GM21526 (cell line): ENCODE measurements around the gene SLC23A3.

Source experiments
- ATAC-seq: cut with Tn5 transposase; IDR thresholded peaks from one replicate; pipeline ENCODE4 v1.9.1; 2021; ENCODE audit warnings: moderate library complexity; ENCODE audit not compliant: unreplicated experiment, low FRiP score

The SLC23A3 gene

GRCh38 chr2:219176818-219177551 lies 7.2 kb upstream of the SLC23A3 start, which contains the start of gene CNPPD1:
Gene CNPPD1 (minus strand): TSS chr2:219176925. CDS start chr2:219176828, 97 bp downstream.
- peak; percentile 58 for ATAC-seq

- peak; percentile 17 for ATAC-seq
Observed at GRCh38 chr2:219175928-219176817, 6.3 kb upstream of the SLC23A3 start.

- ATAC-seq: no peak
Observed at GRCh38 chr2:219175486-219175885, 5.7 kb upstream of the SLC23A3 start.

GRCh38 chr2:219174801-219175200 lies 5.0 kb upstream of the SLC23A3 start:
- no peak for ATAC-seq

GRCh38 chr2:219174146-219174545 lies 4.3 kb upstream of the SLC23A3 start:
- no peak for ATAC-seq

GRCh38 chr2:219173176-219173575 lies 3.3 kb upstream of the SLC23A3 start:
- ATAC-seq: no peak

- no peak for ATAC-seq
Observed at GRCh38 chr2:219172231-219173154, 2.7 kb upstream of the SLC23A3 start.

GRCh38 chr2:219171231-219171651 lies 1.4 kb upstream of the SLC23A3 start:
- ATAC-seq: no peak

- ATAC-seq: no peak
Observed at GRCh38 chr2:219168932-219169331, 897 bp downstream of the SLC23A3 start.

GRCh38 chr2:219168526-219168925 lies 1.3 kb downstream of the SLC23A3 start:
- no peak for ATAC-seq

- no peak for ATAC-seq
Observed at GRCh38 chr2:219167997-219168396, 1.8 kb downstream of the SLC23A3 start.

GRCh38 chr2:219165058-219165911 lies 4.5 kb downstream of the SLC23A3 start:
- no peak for ATAC-seq

GRCh38 chr2:219163156-219163555 lies 6.7 kb downstream of the SLC23A3 start:
- ATAC-seq: no peak

GRCh38 chr2:219161097-219161496 lies 8.7 kb downstream of the SLC23A3 start:
- ATAC-seq: no peak

GRCh38 chr2:219160186-219161017 lies 9.4 kb downstream of the SLC23A3 start, which contains the start of gene NHEJ1:
Gene NHEJ1 (minus strand): TSS chr2:219160815. CDS start chr2:219158362, 2,453 bp downstream.
- peak; percentile 80 for ATAC-seq

- peak; percentile 3 for ATAC-seq
Observed at GRCh38 chr2:219159771-219160185, 10.1 kb downstream of the SLC23A3 start.

- ATAC-seq: no peak
Observed at GRCh38 chr2:219158586-219158985, 11.2 kb downstream of the SLC23A3 start.

- no peak for ATAC-seq
Observed at GRCh38 chr2:219158025-219158424, 11.8 kb downstream of the SLC23A3 start.
